GM18507 (cell line): ENCODE data around the gene CCDC82.

Experiments used
- DNase-seq: peaks from one replicate; pipeline ENCODE4 v3.0.0; 2011; ENCODE audit warnings: low read depth; ENCODE audit not compliant: insufficient read length; ENCODE audit errors: extremely low spot score
- FAIRE-seq: peaks from 2 replicates; lab custom pipeline; 2011; peaks lifted over from hg19 to GRCh38; lab: Jason Lieb, UNC

CCDC82 gene

DNA sequence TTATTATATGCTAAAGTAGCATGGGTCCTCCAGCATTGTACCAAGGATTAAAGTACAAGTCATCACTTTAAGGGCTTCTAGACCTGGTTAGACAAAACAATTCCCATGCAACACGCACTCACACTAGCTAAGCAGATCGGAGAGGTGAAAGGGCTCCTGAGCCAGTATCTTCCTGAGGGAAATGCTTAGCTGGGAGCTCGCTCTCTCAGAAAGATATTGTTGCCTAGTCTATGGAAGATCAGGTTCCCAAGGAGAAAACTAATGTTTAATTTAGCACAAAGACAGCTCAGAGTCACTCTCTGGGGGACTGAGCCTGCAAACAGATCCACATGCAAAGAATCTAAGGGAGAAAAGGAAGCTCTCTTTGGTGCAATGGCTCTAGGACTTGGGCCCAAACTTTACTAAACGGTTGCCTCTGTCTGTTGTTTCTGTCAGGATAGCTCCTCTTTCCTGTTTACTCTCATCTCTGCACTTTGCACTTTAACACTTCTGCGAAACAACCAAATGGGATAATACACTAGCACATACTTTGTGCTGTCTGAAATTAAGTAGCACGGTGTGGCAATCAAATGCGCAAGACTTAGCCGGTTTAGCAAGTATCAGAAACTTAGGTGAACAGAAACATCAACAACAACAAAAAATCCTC, 57.5 kb downstream of the CCDC82 start:
- no peak for FAIRE-seq

DNA sequence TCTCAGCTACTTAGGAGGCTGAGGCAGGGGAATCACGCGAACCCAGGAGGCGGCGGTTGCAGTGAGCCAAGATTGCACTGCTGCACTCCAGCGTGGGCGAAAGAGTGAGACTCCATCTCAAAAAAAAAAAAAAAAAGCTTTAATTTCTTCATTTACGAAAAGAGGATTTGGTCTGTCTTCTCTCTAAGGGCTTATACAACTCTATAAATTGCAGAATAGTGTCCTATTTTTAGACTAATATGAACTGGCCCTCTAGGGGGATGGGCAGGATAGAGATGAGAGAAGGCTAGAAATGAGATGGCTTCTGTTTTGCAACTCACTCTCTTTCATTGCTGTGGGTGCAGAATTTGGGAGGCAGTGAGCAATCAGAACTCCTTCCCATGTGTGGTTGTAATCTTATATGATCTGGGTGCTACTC, 58.0 kb downstream of the CCDC82 start:
- no peak for FAIRE-seq
- no peak for DNase-seq

More for the DNA sequence above, 57.5 kb downstream of the CCDC82 start:
- no peak for DNase-seq

DNA sequence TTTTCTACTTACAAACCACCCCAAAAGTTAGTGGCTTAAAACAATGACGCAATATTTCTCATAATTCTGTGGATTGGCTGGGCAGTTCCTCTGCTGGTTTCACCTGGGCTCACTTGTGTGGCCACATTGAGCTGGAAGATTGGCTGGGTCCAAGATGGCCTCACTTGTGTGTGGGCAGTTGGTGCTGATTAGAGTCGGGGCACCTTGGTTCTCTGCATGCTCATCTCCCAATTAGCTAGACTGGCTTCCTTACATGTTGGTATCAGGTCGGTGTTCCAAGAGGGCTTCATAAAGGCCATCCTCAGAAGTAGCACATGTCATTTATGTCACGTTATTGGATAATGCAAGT, 59.2 kb downstream of the CCDC82 start:
- FAIRE-seq: no peak
- no peak for DNase-seq

DNA sequence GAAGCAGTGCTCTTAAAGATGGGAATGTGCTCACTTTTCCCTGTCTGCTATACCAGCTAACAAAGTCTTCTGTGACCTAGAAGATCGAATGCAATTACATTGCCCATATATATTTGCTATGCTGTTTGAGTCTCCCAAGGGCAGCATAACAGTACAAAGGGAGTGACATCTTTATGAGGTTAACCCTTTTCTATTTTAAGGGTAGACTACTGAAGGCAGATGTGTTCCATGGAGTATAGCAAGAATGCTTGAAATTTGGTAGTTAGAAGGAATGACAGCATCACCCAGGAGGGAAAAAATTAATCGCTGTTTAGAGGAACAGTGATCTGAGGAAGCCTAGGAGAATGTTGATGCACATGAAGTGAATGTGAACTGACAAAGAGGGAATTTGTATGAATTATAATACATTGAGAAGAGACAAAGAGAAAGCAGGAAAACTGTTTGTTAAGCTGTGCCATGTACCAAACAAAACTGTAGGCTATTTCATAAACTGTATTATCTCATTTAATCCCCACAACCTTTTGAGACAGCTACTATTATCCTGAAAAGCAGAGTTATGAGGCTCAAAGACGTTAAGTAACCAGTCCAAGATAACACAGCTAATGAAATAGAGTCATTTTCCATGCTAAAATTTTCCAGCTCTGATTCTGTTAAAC, 59.7 kb downstream of the CCDC82 start:
- no peak for FAIRE-seq

DNA sequence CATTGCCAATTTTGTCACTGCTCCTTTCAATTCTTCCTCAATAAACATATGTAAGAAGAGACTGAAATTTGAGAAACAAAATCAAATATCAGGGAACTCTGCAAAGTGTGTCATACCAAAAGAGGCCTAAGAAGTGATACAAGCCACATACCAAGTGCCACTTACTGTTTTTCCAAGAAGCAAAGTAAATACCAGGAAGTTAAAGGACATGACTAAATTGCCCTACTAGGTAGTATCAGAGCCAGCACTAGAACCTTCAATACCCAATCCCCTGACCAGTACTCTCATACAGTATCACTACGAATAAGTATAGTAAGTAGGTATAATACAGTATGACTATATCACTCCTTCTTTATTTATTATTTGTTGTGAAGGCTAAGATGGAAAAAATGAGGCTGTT, 60.3 kb downstream of the CCDC82 start:
- DNase-seq: no peak

More for the DNA sequence above, 59.7 kb downstream of the CCDC82 start:
- DNase-seq: no peak

DNA sequence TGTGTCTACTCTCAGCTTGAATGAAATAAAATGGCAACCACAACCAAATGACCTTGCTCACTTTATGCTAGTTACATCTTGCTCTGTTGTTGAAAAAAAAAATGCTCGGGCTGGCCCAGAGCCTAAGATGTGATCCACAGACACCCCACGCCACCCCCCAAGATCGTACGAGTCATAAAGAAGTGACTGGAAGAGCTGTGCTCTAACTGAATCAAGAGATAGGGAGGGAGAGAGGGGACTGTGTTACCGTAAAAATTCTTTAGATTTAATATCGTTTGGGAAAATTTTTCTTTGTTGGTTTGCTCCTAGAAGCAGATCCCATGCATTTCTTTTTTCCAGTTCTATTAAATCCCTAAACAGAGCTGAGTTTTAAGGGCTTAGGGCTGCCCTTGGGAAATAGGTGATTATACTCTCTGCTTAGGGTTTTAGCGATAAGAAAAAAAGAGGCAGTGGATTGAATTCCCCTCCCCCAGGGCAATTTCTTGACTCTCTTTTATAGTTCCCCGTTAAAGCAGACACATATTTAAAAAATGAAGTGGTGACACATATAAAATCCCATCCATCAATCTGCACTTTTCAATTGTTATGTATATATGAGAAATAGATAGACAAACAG, 61.2 kb downstream of the CCDC82 start:
- no peak for FAIRE-seq
- DNase-seq: no peak

More for the DNA sequence above, 60.3 kb downstream of the CCDC82 start:
- FAIRE-seq: no peak

DNA sequence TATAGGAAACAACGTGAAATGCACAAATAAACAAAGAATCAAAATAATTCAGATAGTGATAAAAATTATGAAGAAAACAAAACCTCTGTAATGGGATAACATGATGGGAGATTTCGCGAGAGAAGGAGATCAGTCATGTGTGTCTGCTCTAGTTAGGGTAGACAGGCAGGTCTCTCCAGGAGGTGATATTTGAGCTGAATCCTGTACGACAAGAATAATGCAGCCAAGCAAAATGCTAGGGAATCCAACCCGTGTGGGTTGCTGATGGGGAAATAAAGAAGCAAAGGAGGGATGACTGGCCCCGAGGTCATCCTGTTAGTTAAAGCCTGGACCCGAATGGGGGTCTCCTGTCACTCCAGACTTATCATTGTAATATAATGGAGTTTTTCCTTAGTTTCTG, 62.8 kb downstream of the CCDC82 start:
- FAIRE-seq: no peak
- no peak for DNase-seq

DNA sequence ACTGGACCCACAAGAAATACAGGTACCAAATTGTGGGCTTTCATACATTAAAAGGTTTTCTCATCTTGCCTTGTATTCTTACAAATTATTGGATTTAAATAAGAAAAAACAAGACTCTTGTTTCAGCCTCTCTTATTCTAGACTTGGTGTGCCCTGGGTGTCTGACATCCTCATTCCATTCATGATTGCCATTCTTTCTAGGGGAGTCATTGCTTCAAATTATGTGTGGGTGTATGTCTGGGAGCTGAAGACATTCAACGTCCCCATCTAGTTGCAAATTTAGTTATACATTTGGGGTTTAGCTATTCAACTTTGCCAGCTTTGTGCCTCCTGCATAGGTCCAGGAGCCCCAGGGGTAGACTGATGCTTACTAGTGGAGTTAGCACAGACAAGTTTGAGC, 64.8 kb downstream of the CCDC82 start:
- DNase-seq: no peak
- FAIRE-seq: no peak

DNA sequence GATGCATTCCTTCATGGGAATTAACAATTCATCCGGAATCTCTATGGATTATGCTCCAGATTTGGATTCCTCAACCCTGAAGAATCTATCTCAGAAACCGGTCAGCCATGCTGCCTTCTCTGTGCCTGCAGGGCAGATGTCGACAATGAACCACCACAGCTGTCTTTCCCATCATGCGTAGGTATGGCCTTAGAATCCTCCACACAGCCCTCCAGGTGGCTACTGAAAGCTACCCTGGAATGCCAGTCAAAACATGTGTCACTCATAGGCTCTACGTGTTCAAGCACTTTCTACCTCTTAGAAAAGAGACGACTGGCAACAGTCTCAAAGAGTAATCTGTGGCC, 66.1 kb downstream of the CCDC82 start:
- DNase-seq (no peak), FAIRE-seq (no peak)

DNA sequence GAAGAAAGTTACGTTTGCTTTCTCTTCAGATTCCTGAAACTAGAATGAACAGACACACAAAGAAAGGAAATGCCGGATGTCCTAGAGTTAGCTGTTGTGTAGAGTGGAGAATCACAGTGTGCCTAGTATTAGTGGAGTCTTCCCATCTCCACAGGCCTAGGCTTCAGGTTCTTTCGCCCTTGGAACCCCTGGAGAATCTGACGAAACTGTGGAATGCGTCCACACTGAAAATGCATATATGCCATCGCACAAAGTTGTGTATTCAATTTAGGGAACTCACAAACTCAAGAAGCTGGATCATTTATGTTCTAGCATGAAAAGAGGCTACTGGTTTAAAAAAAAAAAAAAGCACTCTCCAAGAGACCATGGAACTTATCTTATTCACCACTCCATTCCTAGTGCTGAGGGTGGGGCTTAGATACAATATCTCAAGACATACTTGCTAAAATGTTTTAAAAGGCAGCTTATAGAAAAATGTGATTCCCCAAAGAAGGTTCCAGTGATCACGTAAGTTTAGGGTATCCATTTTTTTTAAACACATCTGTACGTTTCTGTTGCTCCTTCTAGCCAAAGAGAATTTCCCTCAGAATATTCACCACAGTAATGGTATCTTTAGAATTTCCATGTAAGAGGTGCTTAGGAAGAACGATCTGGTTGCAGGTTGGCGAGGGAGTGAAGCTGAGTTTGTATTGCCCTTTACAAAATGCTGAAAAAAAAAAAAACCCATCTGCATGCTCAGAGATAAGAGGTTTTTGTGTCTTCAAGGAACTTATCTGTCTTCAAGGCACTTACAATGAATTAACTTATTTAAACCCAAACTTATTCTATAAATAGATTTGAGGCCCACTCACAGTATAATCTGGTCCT, 66.7 kb downstream of the CCDC82 start:
- FAIRE-seq: no peak
- no peak for DNase-seq

DNA sequence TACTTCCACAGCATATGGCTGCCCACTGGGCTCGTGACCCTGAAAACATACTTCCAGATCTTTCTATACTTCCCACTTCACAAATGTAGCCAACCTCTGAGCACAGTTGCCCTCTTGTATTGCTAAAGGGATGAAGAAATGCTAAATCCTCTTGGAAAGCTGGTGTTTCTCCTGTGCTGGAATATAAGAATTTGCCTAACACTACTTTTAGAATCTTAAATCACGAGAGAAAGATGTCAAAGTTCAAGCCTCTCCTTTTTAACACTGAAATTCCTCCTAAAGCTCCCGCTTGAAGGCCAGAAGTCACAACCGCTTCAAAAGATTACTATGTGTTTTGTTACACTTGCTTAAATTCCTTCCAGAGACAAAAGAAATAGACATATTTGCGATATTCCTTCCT, 68.6 kb downstream of the CCDC82 start:
- no peak for FAIRE-seq
- no peak for DNase-seq

DNA sequence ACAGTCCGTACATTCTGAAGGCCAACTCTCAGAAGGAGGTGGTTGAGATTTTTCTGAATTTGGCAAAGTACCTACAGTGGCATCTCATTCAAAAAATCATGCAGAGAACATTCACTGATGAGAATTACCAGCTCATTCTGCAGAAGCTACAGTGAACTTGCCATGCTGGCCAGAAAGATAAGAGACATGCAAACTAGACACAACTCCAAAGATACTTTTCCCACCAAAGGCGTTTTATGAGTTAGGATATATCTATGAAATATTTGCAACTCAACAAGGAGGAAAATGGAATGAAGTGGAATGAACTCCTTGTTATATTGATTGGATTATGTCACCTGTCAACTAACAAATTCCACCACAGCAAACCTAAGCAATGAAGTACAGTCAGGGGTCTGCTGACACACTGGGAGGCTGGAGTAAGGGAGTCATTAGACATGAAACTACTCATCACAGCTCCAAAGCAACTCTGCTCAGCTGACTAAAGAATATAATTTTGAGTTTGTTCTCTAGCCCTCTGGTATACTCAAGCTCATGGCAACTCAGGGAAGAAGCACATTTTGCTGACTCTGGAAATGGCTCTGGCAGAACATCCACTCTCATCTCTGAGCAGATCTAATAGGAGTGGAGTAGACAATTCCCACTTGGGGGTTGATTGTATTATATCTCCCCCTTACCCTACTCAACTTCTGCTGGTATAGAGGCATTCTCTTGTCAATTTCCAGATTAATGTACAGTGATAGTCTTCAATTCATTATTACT, 69.6 kb downstream of the CCDC82 start:
- no peak for DNase-seq
- no peak for FAIRE-seq

DNA sequence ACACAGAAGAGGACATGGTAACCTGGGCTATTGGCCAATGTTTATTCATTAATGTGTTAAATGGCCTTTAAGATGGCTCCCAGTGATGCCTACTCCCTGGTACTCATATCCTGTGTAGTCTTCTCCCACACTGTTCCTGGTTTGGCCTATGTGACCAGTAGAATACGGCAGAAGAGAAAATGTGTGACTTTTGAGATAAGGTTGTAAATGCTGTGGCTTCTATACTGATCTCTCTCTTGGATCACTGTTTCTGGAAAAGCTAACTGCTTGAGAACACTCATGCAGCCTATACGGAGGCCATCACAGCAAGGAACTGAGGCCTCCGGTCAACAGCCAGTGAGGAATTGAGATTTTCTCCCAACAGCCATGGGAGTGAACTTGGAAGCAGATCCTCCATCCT, 70.9 kb downstream of the CCDC82 start:
- DNase-seq (no peak), FAIRE-seq (no peak)

DNA sequence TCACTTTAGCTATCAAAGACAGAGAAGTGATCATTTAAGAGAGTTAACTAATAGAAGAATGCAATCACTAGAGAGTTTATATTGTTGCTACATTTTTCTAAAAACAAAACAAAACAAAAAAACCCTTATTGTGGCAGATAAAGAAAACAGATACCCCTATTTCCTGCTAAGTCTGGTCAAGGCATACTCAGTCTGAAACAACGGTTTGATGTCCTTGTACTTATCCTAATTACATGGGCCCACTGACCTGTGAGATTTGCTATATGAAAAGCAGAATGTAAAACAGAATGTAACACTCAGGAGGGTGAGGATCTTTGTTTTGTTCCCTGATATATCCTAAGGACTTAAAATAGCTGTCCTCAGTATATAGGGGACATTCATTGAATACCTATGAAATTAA, 71.3 kb downstream of the CCDC82 start:
- no peak for DNase-seq

DNA sequence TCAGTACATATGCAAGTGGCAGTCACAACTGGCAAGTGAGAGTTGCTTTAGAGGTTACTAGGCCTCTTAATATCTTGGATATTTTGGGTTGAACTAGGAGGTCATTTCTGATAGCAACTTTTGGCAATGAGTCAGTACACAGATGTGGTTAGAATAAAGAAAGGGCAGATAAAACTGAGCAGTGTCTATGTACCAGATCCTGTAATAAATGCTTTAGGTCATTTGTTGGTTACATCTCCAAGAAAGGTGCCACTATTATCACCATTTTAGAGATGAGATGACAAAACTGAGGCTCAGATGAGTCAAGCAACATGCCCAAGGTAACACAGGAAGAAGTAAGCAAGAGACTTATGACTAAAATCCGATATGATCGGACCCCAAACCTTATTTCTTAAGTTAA, 71.7 kb downstream of the CCDC82 start:
- DNase-seq (no peak), FAIRE-seq (no peak)

More for the DNA sequence above, 71.3 kb downstream of the CCDC82 start:
- FAIRE-seq: no peak

DNA sequence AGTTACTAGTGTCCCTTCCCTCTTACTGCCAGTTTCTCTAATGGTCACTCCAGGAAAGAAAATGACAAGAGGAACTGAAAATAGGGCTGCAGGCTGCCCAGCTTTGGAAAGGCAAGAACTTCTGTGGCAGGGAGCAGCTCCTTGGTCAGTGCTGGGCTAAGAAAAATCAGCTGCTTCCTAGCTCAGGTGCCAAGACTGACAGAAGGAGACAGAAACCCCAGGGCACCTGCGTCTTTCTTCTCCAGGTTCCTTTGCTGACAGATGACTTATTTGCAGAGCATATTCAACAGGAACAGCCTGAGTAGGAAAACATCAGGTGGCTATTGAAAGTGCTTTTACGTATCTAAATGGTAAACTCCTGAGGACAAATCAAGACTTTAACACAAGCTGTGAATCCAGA, 72.1 kb downstream of the CCDC82 start:
- FAIRE-seq (no peak), DNase-seq (no peak)

DNA sequence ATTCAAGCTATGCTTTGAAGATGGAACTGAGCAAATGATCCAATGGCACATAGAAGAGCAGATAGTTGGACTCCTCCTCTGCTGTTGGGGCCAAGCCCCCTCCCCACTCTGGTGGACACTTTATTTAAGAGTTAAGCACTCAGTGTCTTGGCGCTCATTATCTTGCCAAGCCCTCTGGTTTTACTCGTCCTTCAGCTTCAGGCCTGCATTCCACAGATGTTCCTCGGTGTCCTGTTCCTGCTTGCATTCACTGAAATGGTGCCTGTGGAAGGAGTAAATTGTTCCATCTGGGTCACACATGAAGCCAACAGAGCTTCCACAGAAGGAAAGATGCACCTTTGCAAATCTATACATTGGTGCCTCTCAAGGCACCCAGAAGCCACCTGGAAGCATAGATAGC, 72.8 kb downstream of the CCDC82 start:
- DNase-seq: no peak
- FAIRE-seq: no peak

DNA sequence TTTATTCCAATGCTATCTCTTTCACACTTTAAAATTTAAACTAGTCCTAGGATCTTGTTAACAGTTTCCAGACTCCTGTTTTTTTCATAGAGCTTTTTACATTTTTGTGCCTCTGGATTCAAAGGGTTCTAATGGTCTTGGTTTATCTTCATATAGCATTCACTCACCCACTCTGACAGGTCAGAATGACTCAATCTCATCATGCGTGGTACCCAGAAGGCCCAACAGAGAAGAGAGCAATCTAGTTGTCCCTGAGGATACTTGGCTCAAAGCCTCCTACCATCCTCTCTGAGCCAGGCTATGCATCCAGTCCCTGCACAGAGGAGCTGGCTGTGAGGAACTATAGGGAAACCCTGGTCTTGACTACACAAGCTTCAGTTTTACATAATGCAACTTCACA, 74.2 kb downstream of the CCDC82 start:
- DNase-seq (no peak), FAIRE-seq (no peak)

DNA sequence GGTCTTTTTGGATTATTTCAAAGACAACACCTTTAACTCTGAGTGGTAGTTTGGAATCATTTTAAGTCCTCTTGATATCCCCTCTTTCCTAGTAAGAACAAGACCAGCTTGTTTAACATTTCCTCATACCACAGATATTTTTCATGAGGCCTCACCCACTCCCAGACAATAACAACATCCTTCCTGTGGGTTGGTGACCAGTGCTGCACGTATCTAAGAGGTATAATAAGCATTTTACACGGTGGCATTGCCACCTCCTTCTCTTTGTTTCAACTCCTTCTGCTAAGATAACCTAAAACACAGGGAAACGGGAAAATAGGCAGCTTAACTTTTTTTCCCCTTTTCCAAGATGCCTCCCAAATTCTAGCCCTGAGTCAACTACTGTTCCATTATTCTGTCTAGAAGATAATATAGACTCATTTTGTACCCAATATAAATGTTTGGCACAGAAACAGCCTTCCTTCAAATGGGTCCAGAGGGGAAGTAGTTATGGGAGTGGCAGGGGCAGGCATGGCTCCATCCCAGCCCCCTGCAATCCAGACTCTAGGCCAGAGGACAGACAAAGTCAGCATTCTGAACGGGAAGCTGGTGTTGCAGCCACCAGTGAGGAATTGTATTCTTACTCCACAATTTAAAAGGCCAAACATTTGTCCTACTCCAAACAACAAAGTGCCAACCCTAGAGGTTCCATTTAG, 75.2 kb downstream of the CCDC82 start:
- DNase-seq: no peak
- FAIRE-seq: no peak
